Esophagus (tissue), 2 donors: ENCODE measurements around the gene GALNT9. TPM values are rescaled to one million over a fixed set of nuclear protein-coding genes. Genes with fewer than 3 reads are reported as not detected.
"Not testable (repeated sequence)": the region's sequence is repeated elsewhere in the genome, so short reads cannot be mapped to it uniquely, and the experiment has no call there.

Source experiments
- H3K27ac ChIP-seq, 2 donors: one replicate each; pipeline ENCODE4 v1.5.1; 2013; ENCODE audit warnings: low read depth in 2 of 2, mild to moderate bottlenecking in 2 of 2, inconsistent platforms in 1 of 2, low read length in 1 of 2, moderate library complexity in 1 of 2
- H3K27me3 ChIP-seq, 2 donors: one replicate each; pipeline ENCODE4 v1.6.1; 2013; ENCODE audit warnings: low read length in 2 of 2, control low read depth in 1 of 2, mild to moderate bottlenecking in 1 of 2; ENCODE audit not compliant: insufficient read depth in 2 of 2, control insufficient read depth in 1 of 2
- H3K36me3 ChIP-seq, 2 donors: one replicate each; pipeline ENCODE4 v1.6.1; 2013; ENCODE audit warnings: low read length in 1 of 2; ENCODE audit not compliant: control insufficient read depth in 2 of 2, insufficient read depth in 2 of 2
- H3K4me1 ChIP-seq, 2 donors: one replicate each; pipeline ENCODE4 v1.6.1; 2013; ENCODE audit warnings: low read length in 1 of 2; ENCODE audit not compliant: control insufficient read depth in 2 of 2, insufficient read depth in 2 of 2
- H3K4me3 ChIP-seq, 2 donors: one replicate each; pipeline ENCODE4 v1.5.1; 2013; ENCODE audit warnings: low read length in 2 of 2, mild to moderate bottlenecking in 2 of 2, low read depth in 1 of 2, moderate library complexity in 1 of 2
- H3K9me3 ChIP-seq, 2 donors: one replicate each; pipeline ENCODE4 v1.6.1; 2013; ENCODE audit warnings: mild to moderate bottlenecking in 2 of 2, low read depth in 1 of 2, low read length in 1 of 2, moderate library complexity in 1 of 2; ENCODE audit not compliant: control insufficient read depth in 2 of 2, insufficient read depth in 1 of 2
- WGBS, 2 donors: extraction: QIAGEN DNeasy Blood & Tissue Kit; methylation state at CpG; one replicate each; pipeline ENCODE4 v1.1.7; 2013; 5-methylcytosine and 5-hydroxymethylcytosine counted together
- polyA plus RNA-seq, 2 donors: library from polyadenylated mRNA; stranded (reverse); fragments of 200-250 nt; gene quantifications; one replicate each; pipeline ENCODE4 v1.2.3, GENCODE V29; 2013
- donor health status: healthy with polysubstance abuse.
- donor health status: Bipolar disorder and iron deficiency.

GALNT9 gene
- polyA plus RNA-seq, 2 donors: not detected

GRCh38 chr12:132153501-132154340, 175.7 kb downstream of the GALNT9 start:
- Histone ChIP-seq H3K4me1 (peaks cover 0 to 9% of the 10 kb centered on the region in 2 donors), H3K4me3 (peak overlapping the region in 1 of 2 donors; percentile 17), H3K36me3 (peaks cover 8 to 37% of the 10 kb centered on the region in 2 donors), H3K27ac (no peak overlapping the region), H3K9me3 (peaks cover 0 to 15% of the 10 kb centered on the region in 2 donors), H3K27me3 (no peaks in the 10 kb centered on the region)
- 32% methylated on average over 38 to 41 of the region's 41 CpGs for WGBS, 2 donors

- Histone ChIP-seq H3K36me3 (peaks cover 8 to 38% of the 10 kb centered on the region in 2 donors), H3K27me3 (no peaks in the 10 kb centered on the region), H3K9me3 (peaks cover 0 to 15% of the 10 kb centered on the region in 2 donors), H3K4me1 (peaks cover 0 to 9% of the 10 kb centered on the region in 2 donors), H3K4me3 (no peak overlapping the region), H3K27ac (no peak overlapping the region)
- WGBS, 2 donors: 90 to 92% methylated on average over 19 to 20 of the region's 20 CpGs
These were observed 176.4 kb downstream of the GALNT9 start for GRCh38 chr12:132152953-132153352.

GRCh38 chr12:132152411-132152821, 177.0 kb downstream of the GALNT9 start:
- H3K4me3 ChIP-seq: no peak overlapping the region
- H3K36me3 ChIP-seq: peaks cover 8 to 37% of the 10 kb centered on the region in 2 donors
- no peaks in the 10 kb centered on the region for H3K27me3 ChIP-seq
- H3K9me3 ChIP-seq: peaks cover 0 to 11% of the 10 kb centered on the region in 2 donors
- H3K4me1 ChIP-seq: peaks cover 0 to 9% of the 10 kb centered on the region in 2 donors
- H3K27ac ChIP-seq: no peak overlapping the region
- WGBS, 2 donors: 90 to 95% methylated on average over 9 of the region's 9 CpGs

- WGBS, 2 donors: 88 to 90% methylated on average over 32 of the region's 32 CpGs
- H3K27me3 ChIP-seq: no peaks in the 10 kb centered on the region
- no peak overlapping the region for H3K4me3 ChIP-seq
- peaks cover 0 to 9% of the 10 kb centered on the region in 2 donors for H3K4me1 ChIP-seq
- H3K9me3 ChIP-seq: peaks cover 0 to 8% of the 10 kb centered on the region in 2 donors
- H3K27ac ChIP-seq: no peak overlapping the region
- H3K36me3 ChIP-seq: peaks cover 8 to 32% of the 10 kb centered on the region in 2 donors
These were observed 177.5 kb downstream of the GALNT9 start for GRCh38 chr12:132151766-132152410.

GRCh38 chr12:132151145-132151765, 178.1 kb downstream of the GALNT9 start:
- WGBS, 2 donors: 92% methylated on average over 36 of the region's 36 CpGs
- H3K9me3 ChIP-seq: peaks cover 0 to 4% of the 10 kb centered on the region in 2 donors

GRCh38 chr12:132150780-132151144, 178.6 kb downstream of the GALNT9 start:
- 87 to 89% methylated on average over 6 of the region's 6 CpGs for WGBS, 2 donors
- H3K4me1 ChIP-seq: peaks cover 0 to 9% of the 10 kb centered on the region in 2 donors
- H3K36me3 ChIP-seq: peaks cover 8 to 22% of the 10 kb centered on the region in 2 donors
- peaks cover 0 to 3% of the 10 kb centered on the region in 2 donors for H3K9me3 ChIP-seq
- H3K27me3 ChIP-seq: no peaks in the 10 kb centered on the region
- H3K4me3 ChIP-seq: no peak overlapping the region
- H3K27ac ChIP-seq: no peak overlapping the region

More at GRCh38 chr12:132151145-132151765, 178.1 kb downstream of the GALNT9 start:
- H3K4me3 ChIP-seq: no peak overlapping the region
- peaks cover 0 to 9% of the 10 kb centered on the region in 2 donors for H3K4me1 ChIP-seq
- H3K27ac ChIP-seq: no peak overlapping the region
- H3K27me3 ChIP-seq: no peaks in the 10 kb centered on the region
- peaks cover 8 to 26% of the 10 kb centered on the region in 2 donors for H3K36me3 ChIP-seq

- not testable (repeated sequence) for H3K9me3 ChIP-seq, H3K4me3 ChIP-seq, H3K27ac ChIP-seq, H3K27me3 ChIP-seq
- peaks cover 2 to 18% of the 10 kb centered on the region in 2 donors for H3K4me1 ChIP-seq
- WGBS, 2 donors: 90% methylated on average over 23 of the region's 32 CpGs; no CpG with 5 or more reads in 1 of the 2 donors
- H3K36me3 ChIP-seq: peaks cover 8 to 22% of the 10 kb centered on the region in 2 donors
These were observed 179.9 kb downstream of the GALNT9 start for GRCh38 chr12:132149526-132149925.

- H3K9me3 ChIP-seq: no peaks in the 10 kb centered on the region
- H3K36me3 ChIP-seq: peaks cover 8 to 22% of the 10 kb centered on the region in 2 donors
- no peak overlapping the region for H3K4me3 ChIP-seq
- peaks cover 2 to 11% of the 10 kb centered on the region in 2 donors for H3K4me1 ChIP-seq
- WGBS, 2 donors: 87 to 88% methylated on average over 17 to 35 of the region's 41 CpGs
- H3K27me3 ChIP-seq: no peaks in the 10 kb centered on the region
- no peak overlapping the region for H3K27ac ChIP-seq
These were observed 180.9 kb downstream of the GALNT9 start for GRCh38 chr12:132148368-132149045.
